Stomach (tissue), 9 donors: Measurements from ENCODE around the gene PRODH. TPM values are rescaled to one million over a fixed set of nuclear protein-coding genes. Genes with fewer than 3 reads are reported as not detected.
"Not testable (repeated sequence)": the region's sequence is repeated elsewhere in the genome, so short reads cannot be mapped to it uniquely, and the experiment has no call there.

Experiments
- DNase-seq, 2 donors: peaks; one replicate each; pipeline versions ENCODE4 v3.0.0 to v3.0.0-alpha.2; 2013 to 2019
- H3K27ac ChIP-seq, 5 donors: fragments of 200-600 bp in 4 of 5; sonication (generic) in 4 of 5; one replicate each; pipeline ENCODE4 v1.5.1; 2013 to 2019; ENCODE audit warnings: mild to moderate bottlenecking in 1 of 5, moderate library complexity in 1 of 5
- H3K27me3 ChIP-seq, 3 donors: fragments of 200-600 bp; sonication (generic); one replicate each; pipeline ENCODE4 v1.5.1; 2017 to 2019; ENCODE audit warnings: mixed run types in 1 of 3
- H3K36me3 ChIP-seq, 4 donors: fragments of 200-600 bp; sonication (generic); 1 replicate in 3 of 4; 2 replicates in 1 of 4; pipeline ENCODE4 v1.5.1; 2016 to 2019
- H3K4me1 ChIP-seq, 4 donors: fragments of 200-600 bp; sonication (generic); one replicate each; pipeline ENCODE4 v1.5.1; 2016 to 2019
- H3K4me3 ChIP-seq, 4 donors: fragments of 200-600 bp; sonication (generic) in 3 of 4; one replicate each; pipeline ENCODE4 v1.5.1; 2016 to 2019; ENCODE audit warnings: mild to moderate bottlenecking in 1 of 4
- H3K9me3 ChIP-seq, 4 donors: fragments of 200-600 bp; sonication (generic); one replicate each; pipeline ENCODE4 v1.5.1; 2016 to 2019
- EP300 ChIP-seq: sonication (generic); formaldehyde crosslinking; IDR thresholded peaks from one replicate; pipeline ENCODE4 v1.6.1; 2017; ENCODE audit warnings: antibody characterized with exemption
- POLR2A ChIP-seq, 4 donors: fragments of 450-650 bp; IDR thresholded peaks; one replicate each; pipeline ENCODE4 v1.6.1; 2016; ENCODE audit warnings: antibody characterized with exemption in 4 of 4, control low read depth in 2 of 4, mild to moderate bottlenecking in 1 of 4, moderate library complexity in 1 of 4
- POLR2AphosphoS5 ChIP-seq, 3 donors: sonication (generic); formaldehyde crosslinking; IDR thresholded peaks; one replicate each; pipeline ENCODE4 v1.6.1; 2016; ENCODE audit warnings: antibody characterized with exemption in 3 of 3
- WGBS, 5 donors: extraction: QIAGEN DNeasy Blood & Tissue Kit in 3 of 5; methylation state at CpG; one replicate each; pipeline versions ENCODE4 v1.1.5 to v1.1.7; 2013 to 2018; 5-methylcytosine and 5-hydroxymethylcytosine counted together
- intact Hi-C: fragments of 100-400 bp; cut with DNase I; formaldehyde crosslinking; loops from one replicate; pipeline ENCODE4 v1.15.1; 2023; ENCODE audit warnings: low total_unique reads
- polyA plus RNA-seq, 3 donors: library from polyadenylated mRNA; stranded (reverse); fragments of 200-250 nt; gene quantifications; one replicate each; pipeline ENCODE4 v1.2.3, GENCODE V29; 2013
- total RNA-seq, 5 donors: library from RNA; depleted of rRNA; stranded (reverse); fragments of >200 nt; gene quantifications; one replicate each; pipeline versions ENCODE4 v1.1.0 to v1.2.3, GENCODE V29; 2014 to 2016
- TF ChIP-seq, protein P1 (sequence below), 7 experiments: fragments of 450-650 bp in 4 of 7; fragments of 200-600 bp in 3 of 7; sonication (generic) in 3 of 7; IDR thresholded peaks; one replicate each; pipeline ENCODE4 v1.5.1; 2016 to 2019; ENCODE audit warnings: antibody characterized with exemption in 7 of 7, control low read depth in 2 of 7, mild to moderate bottlenecking in 1 of 7
- donor health status: healthy with polysubstance abuse.
- donor health status: Bipolar disorder and iron deficiency.
- donor health status: healthy.

PRODH gene
- total and polyA plus RNA-seq, 8 donors: 0.19 to 240 (median 2.1) TPM; not detected in 2

DNA sequence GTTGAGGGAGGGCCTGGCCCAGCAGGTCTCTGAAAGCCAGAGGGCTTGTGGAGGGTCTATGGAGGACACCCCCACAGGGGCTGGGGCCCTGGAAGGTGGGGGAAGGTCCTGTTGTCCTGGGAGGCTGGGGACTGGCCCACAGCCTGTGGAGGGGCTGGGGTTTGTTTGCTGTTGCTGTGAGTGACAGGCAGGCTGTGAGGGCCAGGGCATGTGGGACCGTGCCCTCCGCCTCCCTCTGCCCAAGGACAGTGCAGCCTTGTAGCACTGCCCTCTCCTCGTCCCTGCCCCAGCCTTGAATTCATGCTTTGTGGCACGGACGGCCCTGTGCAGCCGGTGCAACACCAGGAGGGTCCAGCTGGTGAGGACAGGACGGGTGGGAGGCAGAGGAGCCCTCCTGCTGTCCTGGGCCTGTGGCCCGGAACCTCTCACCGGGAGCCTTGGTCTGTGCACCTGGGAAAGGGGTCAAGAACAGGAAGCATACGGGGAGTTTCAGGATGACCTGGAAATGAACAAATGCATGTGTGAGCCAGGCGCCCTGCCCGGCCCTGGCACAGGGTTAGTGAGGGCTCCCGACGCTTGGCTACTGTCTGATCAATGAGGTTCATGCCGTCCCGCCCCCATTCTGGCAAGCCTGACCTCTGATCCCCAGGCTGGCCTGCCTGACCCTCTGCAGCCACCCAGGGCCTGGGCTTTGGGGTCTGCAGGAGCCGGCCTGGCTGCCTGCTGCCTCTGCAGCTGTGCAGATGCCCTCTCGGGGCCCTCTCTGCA is 37.4 kb upstream of the PRODH start:
- intact Hi-C loops: no loop called here
- H3K36me3 ChIP-seq: no peaks in the 10 kb centered on the region
- H3K27me3 ChIP-seq: peaks cover 4 to 49% (median 19%) of the 10 kb centered on the region in 3 donors
- 61 to 77% (median 70%) methylated on average over 8 to 18 of the region's 18 CpGs for WGBS, 5 donors
- H3K9me3 ChIP-seq: no peaks in the 10 kb centered on the region
- TF ChIP-seq POLR2A (IDR thresholded peaks at IDR 0.05) (no peak), EP300 (no peak), POLR2AphosphoS5 (IDR thresholded peaks at IDR 0.05) (no peak)
- TF ChIP-seq, protein P1, sequence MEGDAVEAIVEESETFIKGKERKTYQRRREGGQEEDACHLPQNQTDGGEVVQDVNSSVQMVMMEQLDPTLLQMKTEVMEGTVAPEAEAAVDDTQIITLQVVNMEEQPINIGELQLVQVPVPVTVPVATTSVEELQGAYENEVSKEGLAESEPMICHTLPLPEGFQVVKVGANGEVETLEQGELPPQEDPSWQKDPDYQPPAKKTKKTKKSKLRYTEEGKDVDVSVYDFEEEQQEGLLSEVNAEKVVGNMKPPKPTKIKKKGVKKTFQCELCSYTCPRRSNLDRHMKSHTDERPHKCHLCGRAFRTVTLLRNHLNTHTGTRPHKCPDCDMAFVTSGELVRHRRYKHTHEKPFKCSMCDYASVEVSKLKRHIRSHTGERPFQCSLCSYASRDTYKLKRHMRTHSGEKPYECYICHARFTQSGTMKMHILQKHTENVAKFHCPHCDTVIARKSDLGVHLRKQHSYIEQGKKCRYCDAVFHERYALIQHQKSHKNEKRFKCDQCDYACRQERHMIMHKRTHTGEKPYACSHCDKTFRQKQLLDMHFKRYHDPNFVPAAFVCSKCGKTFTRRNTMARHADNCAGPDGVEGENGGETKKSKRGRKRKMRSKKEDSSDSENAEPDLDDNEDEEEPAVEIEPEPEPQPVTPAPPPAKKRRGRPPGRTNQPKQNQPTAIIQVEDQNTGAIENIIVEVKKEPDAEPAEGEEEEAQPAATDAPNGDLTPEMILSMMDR (IDR thresholded peaks at IDR 0.05): no peak
- DNase-seq: no peak
- H3K4me1 ChIP-seq: peaks cover 0 to 16% (median 14%) of the 10 kb centered on the region in 4 donors
- no peak overlapping the region for H3K4me3 ChIP-seq
- no peak overlapping the region for H3K27ac ChIP-seq

- H3K36me3 ChIP-seq, DNase-seq, H3K4me3 ChIP-seq, intact Hi-C loops, H3K9me3 ChIP-seq, H3K27ac ChIP-seq: not testable (repeated sequence)
- peaks cover 0 to 16% (median 14%) of the 10 kb centered on the region in 4 donors for H3K4me1 ChIP-seq
- 80 to 95% (median 87%) methylated on average over 1 to 8 of the region's 8 CpGs; no CpG with 5 or more reads in 1 of the 5 donors for WGBS, 5 donors
- peaks cover 4 to 58% (median 19%) of the 10 kb centered on the region in 3 donors for H3K27me3 ChIP-seq
Measured at GRCh38 chr22:18972591-18972990, 36.5 kb upstream of the PRODH start.

GRCh38 chr22:18972029-18972428 is 35.9 kb upstream of the PRODH start:
- H3K36me3 ChIP-seq, DNase-seq, intact Hi-C loops, H3K27ac ChIP-seq, H3K9me3 ChIP-seq, H3K4me3 ChIP-seq: not testable (repeated sequence)
- 85 to 100% (median 90%) methylated on average over 5 to 7 of the region's 7 CpGs; no CpG with 5 or more reads in 1 of the 5 donors for WGBS, 5 donors
- Histone ChIP-seq H3K4me1 (peaks cover 0 to 16% (median 14%) of the 10 kb centered on the region in 4 donors), H3K27me3 (peaks cover 4 to 64% (median 24%) of the 10 kb centered on the region in 3 donors)

- Histone ChIP-seq H3K36me3 (no peaks in the 10 kb centered on the region), H3K27me3 (peaks cover 4 to 68% (median 24%) of the 10 kb centered on the region in 3 donors), H3K9me3 (no peaks in the 10 kb centered on the region), H3K27ac (no peak overlapping the region), H3K4me1 (peaks cover 0 to 16% (median 14%) of the 10 kb centered on the region in 4 donors), H3K4me3 (peak overlapping the region in 1 of 4 donors; percentile 71)
- TF ChIP-seq, protein P1 (IDR thresholded peaks at IDR 0.05): no peak
- no peak for TF ChIP-seq POLR2AphosphoS5 (IDR thresholded peaks at IDR 0.05)
- no peak for TF ChIP-seq POLR2A (IDR thresholded peaks at IDR 0.05)
- TF ChIP-seq EP300: no peak
- 58 to 77% (median 66%) methylated on average over 13 to 19 of the region's 19 CpGs for WGBS, 5 donors
- intact Hi-C loops: no loop called here
- DNase-seq: no peak
Measured at GRCh38 chr22:18971321-18971751, 35.2 kb upstream of the PRODH start.

GRCh38 chr22:18970948-18971315 is 34.8 kb upstream of the PRODH start:
- H3K27ac ChIP-seq: no peak overlapping the region
- intact Hi-C loops: no loop called here
- peak overlapping the region; percentile 47 to 81 (median 66) for H3K4me3 ChIP-seq
- DNase-seq: peak in 1 of 2 donors; percentile 10
- H3K4me1 ChIP-seq: peaks cover 0 to 16% (median 14%) of the 10 kb centered on the region in 4 donors
- WGBS, 5 donors: 0 to 2% (median 1%) methylated on average over 16 to 28 of the region's 28 CpGs
- TF ChIP-seq POLR2AphosphoS5 (IDR thresholded peaks at IDR 0.05): no peak
- no peak for TF ChIP-seq POLR2A (IDR thresholded peaks at IDR 0.05)
- TF ChIP-seq EP300: no peak
- TF ChIP-seq, protein P1 (IDR thresholded peaks at IDR 0.05): no peak
- no peaks in the 10 kb centered on the region for H3K9me3 ChIP-seq
- peaks cover 4 to 68% (median 24%) of the 10 kb centered on the region in 3 donors for H3K27me3 ChIP-seq
- H3K36me3 ChIP-seq: no peaks in the 10 kb centered on the region
